ENCODE measurements around the gene ZNF500. TPM values are rescaled to one million over a fixed set of nuclear protein-coding genes. Genes with fewer than 3 reads are reported as not detected.

ZNF500 gene
- total RNA-seq, 1 experiment from 2014 or later: 20.1 TPM

DNA sequence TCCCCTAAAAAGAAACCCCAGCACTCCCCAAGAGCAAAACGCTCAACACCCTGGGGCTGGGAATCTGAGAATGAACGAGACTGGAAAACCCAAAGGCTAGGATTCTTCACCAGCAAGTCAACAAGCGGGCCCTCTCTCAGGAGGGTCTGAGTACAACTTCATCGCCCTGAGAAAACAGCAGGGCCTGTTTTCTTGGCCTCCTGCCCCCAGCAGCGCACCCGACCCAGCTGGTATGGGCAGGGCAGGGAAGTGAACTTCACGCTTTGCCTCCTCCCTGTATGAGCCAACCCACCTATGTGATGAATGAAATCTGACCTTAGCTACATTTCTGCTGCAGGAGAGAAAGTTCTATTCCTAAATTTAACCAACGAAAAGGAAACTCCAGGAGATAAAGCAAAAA lies 62.5 kb downstream of the ZNF500 start:
- intact Hi-C loops (cut with micrococcal nuclease): no loop called here
- RAD21 ChIA-PET (ENCODE audit: low non-redundant PET in 1 of 2, low total read pairs in 2 of 2, uncharacterized antibody in 2 of 2, unreplicated experiment in 2 of 2): interaction anchor here in 1 of 2 experiments (0.5 kb wide), 1 partner anchor 251 kb away, joined by 3 read pairs; no protein-coding TSS in a partner anchor
- BruUV-seq (replicated peaks): no TSS peak
- Histone ChIP-seq H3K27ac (ENCODE audit: low read depth, low read length) (no peak overlapping the region), H3K79me2 (ENCODE audit: insufficient read depth, low read length) (no peaks in the 10 kb centered on the region), H3K9me2 (ENCODE audit: insufficient read depth) (no peaks in the 10 kb centered on the region), H3K9me3 (ENCODE audit: control insufficient read depth in 1 of 2, insufficient read depth in 1 of 2, low read depth in 1 of 2, low read length in 2 of 2) (no peaks in the 10 kb centered on the region), H2AFZ (ENCODE audit: low read depth, low read length, poor library complexity, severe bottlenecking) (no peak overlapping the region), H3K9ac (ENCODE audit: low read length) (no peak overlapping the region), H4K20me1 (ENCODE audit: insufficient read depth) (no peaks in the 10 kb centered on the region), H3K4me2 (ENCODE audit: low read length) (no peak overlapping the region), H3K4me1 (ENCODE audit: control insufficient read depth in 1 of 2, insufficient read depth in 2 of 2, low read length in 2 of 2) (no peaks in the 10 kb centered on the region), H3K27me3 (ENCODE audit: insufficient read depth, low read length) (no peaks in the 10 kb centered on the region), H3K4me3 (replicated peaks in 1 of 2; ENCODE audit: low read depth in 1 of 2, low read length in 2 of 2) (no peak overlapping the region), H3K36me3 (ENCODE audit: control insufficient read depth in 1 of 2, insufficient read depth in 2 of 2, low read length in 2 of 2) (peaks cover 8 to 15% of the 10 kb centered on the region in 2 experiments)
- CTCF ChIA-PET: interaction anchor here (0.6 kb wide), 1 partner anchor 11 kb away, joined by 3 read pairs; no protein-coding TSS in a partner anchor
- ATAC-seq (no peak), DNase-seq (ENCODE audit: low read depth, low spot score) (no peak)
- TF ChIP-seq ZNF274 (IDR thresholded peaks at IDR 0.05; ENCODE audit: low read depth, low read length) (no peak), ELF1 (IDR thresholded peaks at IDR 0.05; ENCODE audit: borderline replicate concordance, low read depth) (no peak), YY1 (IDR thresholded peaks at IDR 0.05; ENCODE audit: extremely low read depth, insufficient replicate concordance, low read depth, low read length) (no peak), SRF (IDR thresholded peaks at IDR 0.05; ENCODE audit: low read depth) (no peak), POLR2AphosphoS5 (IDR thresholded peaks at IDR 0.05; ENCODE audit: low read depth, low read length) (no peak), CEBPB (IDR thresholded peaks at IDR 0.05; ENCODE audit: low read depth) (no peak), SIN3A (IDR thresholded peaks at IDR 0.05; ENCODE audit: low read depth) (no peak), FOSL1 (IDR thresholded peaks at IDR 0.05; ENCODE audit: low read depth) (no peak), TCF7L2 (IDR thresholded peaks at IDR 0.05; ENCODE audit: borderline replicate concordance, extremely low read depth, insufficient read depth, insufficient read length) (no peak)
- TF ChIP-seq, protein P1, sequence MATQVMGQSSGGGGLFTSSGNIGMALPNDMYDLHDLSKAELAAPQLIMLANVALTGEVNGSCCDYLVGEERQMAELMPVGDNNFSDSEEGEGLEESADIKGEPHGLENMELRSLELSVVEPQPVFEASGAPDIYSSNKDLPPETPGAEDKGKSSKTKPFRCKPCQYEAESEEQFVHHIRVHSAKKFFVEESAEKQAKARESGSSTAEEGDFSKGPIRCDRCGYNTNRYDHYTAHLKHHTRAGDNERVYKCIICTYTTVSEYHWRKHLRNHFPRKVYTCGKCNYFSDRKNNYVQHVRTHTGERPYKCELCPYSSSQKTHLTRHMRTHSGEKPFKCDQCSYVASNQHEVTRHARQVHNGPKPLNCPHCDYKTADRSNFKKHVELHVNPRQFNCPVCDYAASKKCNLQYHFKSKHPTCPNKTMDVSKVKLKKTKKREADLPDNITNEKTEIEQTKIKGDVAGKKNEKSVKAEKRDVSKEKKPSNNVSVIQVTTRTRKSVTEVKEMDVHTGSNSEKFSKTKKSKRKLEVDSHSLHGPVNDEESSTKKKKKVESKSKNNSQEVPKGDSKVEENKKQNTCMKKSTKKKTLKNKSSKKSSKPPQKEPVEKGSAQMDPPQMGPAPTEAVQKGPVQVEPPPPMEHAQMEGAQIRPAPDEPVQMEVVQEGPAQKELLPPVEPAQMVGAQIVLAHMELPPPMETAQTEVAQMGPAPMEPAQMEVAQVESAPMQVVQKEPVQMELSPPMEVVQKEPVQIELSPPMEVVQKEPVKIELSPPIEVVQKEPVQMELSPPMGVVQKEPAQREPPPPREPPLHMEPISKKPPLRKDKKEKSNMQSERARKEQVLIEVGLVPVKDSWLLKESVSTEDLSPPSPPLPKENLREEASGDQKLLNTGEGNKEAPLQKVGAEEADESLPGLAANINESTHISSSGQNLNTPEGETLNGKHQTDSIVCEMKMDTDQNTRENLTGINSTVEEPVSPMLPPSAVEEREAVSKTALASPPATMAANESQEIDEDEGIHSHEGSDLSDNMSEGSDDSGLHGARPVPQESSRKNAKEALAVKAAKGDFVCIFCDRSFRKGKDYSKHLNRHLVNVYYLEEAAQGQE (IDR thresholded peaks at IDR 0.05; ENCODE audit: low read depth): no peak
- POLR2A ChIA-PET: interaction anchor here (1.1 kb wide), 1 partner anchor 12 kb away, joined by 3 read pairs; no protein-coding TSS in a partner anchor
